HG02798 (cell line): ENCODE results near the gene MRPL36.
A peak's percentile ranks its signal among the peaks of the same experiment; 100 is the strongest.

ENCODE experiments used
- ATAC-seq: cut with Tn5 transposase; IDR thresholded peaks from one replicate; pipeline ENCODE4 v1.9.1; 2021; ENCODE audit warnings: mild to moderate bottlenecking; ENCODE audit not compliant: unreplicated experiment, poor library complexity

The MRPL36 gene

GRCh38 chr5:1784197-1785050, 15.2 kb downstream of the MRPL36 start:
- no peak for ATAC-seq

GRCh38 chr5:1783216-1783554, 16.5 kb downstream of the MRPL36 start:
- peak; percentile 70 for ATAC-seq

- peak; percentile 18 for ATAC-seq
Measured at GRCh38 chr5:1782385-1783215, 17.0 kb downstream of the MRPL36 start.

DNA sequence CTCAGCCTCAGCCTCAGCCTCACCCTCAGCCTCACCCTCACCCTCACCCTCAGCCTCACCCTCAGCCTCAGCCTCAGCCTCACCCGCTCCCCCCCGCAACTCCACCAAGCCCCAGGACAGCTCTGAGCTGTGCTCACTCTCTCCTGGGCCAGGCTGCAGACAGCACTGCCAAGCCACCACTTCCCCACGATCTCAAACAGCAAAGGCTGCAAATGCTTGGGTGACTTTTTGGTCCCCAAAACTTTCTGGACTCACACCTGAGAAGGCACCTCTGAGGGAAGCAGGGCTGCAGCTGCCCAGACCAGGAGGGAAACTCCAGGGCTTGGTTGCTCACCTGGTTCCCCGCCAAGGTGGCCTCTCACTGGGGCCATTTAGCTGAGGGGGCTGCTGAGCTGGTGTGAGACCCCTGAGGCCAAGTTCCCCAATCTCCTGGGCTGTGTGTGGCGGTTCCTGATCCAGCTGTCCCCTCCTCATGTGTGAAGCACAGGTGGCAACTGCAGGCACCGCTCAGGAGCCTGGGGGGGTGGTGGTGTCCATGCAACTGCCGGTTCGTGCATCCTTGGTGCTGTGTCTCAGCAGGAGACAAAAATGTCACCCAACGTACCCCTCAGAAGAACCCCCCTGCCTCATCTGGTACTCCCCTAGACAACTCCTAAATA, 17.8 kb downstream of the MRPL36 start:
- ATAC-seq = no peak

DNA sequence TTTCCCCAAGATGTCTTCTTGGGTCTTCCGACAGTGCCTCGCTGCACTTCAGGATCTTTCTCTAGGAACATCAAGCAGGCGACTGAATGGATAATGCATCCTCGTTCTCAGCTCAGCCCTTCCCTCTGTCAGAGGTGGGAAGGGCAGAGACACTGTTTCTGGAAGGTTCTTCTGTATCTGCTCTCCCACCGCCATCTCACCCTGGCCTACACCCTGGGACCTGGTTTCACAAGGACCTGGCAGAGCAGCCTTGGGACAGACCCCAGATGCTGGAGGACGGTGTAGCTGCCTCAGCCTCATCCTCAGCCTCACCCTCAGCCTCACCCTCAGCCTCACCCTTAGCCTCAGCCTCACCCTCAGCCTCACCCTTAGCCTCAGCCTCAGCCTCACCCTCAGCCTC, 18.5 kb downstream of the MRPL36 start:
- ATAC-seq = no peak

- ATAC-seq = no peak
Measured at GRCh38 chr5:1780614-1780930, 19.1 kb downstream of the MRPL36 start.

DNA sequence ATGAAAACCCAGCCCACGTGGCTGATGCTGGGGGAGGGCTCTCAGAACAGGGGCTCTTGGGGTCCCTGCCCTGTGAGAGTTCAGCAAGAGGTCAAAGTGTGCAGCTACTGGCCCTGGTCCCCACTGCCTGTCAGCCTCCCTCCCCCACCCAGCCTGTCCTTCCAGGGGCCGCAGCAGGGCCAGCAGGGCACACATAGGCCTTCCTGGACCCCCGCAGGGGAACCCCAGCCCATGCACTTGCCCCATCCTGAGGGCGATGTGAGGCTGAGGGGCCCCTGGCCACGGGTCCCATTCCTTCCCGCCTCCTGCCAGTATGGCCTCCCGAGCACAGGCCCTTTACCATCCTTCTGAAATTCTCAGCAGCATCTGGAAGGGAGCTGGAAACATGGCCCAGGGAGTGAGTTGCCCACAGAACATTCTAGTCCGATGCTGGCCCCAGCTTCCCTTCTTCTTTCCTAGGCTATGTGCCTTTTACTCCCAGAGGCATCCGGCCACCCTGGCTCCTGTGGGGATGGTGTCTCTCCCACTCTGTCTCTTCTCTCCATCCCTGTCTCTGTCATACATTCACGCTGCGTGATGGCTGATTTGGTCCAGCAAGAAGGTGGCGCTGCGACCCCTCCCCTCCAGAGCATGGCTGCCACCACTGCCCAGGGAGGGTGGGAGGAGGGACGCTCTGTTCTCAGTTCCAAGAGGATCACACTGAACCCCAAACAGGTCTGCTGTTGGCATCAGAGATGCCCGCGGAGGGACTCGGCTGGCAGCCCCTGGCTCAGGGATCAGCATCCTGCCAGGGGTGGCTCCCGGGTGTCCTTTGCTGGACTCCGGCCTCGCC, 19.6 kb downstream of the MRPL36 start:
- no peak for ATAC-seq

GRCh38 chr5:1779021-1779680, 20.5 kb downstream of the MRPL36 start:
- no peak for ATAC-seq

DNA sequence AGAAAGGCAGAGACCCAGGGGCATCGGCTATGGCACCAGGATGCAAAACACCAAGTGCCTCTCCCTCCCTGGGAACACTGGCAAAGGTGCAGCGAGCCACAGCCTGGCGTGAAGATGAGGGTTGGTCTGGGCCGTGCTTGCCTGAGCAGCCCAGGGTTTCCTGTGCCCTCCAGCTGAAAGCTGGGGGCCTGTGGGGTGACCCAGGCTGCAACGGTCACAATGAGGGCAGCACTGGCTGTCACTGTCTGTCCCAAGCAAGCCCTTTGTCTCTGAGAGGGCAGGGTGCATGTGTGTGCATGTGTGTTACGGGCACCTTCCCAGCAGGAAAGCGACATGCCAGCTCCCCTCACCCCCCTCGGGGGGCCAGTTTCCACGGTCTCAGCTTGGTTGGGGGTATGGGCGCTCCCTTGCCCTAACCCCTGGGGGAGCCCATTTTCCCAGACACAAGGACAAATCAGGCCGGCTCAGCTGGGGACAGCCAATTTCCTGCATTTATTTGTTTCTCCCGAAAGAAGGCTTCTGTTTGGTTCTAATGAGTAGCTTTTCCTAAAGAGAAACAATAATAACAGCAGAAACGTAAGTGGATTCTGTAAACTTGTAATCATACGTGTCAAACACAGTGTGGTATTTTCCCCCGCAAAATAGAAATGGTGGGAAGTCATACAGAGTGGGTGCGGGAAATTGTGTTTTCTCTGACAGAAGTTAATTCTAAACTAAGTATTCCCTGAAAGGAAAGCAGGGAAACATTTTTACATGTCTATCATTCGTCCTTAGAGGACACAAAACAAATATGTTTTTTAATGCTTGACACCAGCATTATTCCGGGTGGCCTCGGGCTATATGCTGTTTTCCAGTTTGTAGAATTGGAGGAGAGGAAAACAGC, 21.3 kb downstream of the MRPL36 start:
- no peak for ATAC-seq

DNA sequence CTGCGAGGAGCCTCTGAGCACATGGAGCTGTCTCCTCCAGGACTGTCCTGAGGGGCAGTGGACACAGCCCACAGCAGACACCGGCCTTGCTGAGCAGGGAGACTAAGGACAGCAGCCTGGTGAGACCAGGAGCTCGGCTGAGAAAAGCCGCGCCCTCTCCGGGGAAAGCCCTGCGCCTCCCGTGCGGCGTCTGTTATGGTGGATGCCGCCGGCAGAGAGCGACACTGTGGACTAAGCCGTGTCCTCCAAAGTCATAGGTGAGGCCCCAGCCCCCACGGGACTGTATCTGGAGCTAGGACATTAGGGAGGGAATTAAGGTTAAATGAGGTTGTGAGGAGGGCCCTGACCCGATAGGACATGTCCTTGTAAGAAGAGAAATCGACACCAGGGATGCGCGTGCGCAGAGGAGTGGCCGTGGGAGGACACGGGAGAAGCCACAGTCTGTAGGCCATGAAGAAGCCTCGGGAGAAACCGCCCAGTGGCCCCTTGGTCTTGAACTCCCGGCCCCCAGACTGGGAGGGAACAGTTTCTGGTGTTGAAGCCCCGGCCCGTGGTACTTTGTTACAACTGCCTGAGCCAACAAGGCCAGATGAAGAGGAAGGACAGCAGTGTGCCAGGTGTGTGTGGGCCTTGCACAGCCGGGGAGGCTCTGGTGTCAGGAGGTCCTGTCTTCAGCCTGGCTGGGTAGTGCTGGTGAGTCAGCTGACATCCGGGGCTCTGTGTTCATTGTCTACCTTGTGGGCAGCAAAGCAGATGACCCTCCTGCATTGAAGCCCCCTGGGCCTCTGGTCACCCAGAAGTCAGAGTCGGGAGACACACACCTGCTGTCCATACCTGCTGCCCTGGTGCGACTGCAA, 22.1 kb downstream of the MRPL36 start:
- no peak for ATAC-seq

DNA sequence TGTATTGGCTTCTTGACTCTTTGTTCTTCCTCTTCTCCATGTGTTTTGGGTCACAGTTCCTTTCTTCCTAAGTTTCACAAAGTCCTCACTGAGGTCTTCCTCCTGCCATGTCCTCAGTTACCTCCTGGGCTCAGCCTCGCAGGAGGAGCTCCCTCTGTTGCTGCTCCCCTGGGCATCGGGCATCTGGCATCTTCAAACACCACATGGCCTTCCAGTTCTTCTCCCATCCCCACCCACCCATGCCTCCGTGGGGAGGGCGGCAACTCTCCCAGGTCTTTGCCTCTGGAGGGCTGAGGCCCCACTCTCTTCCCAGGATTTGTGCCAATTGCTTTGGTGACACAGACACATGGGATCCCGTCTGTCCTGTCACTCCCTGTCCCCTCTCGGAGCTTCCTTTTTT, 22.8 kb downstream of the MRPL36 start:
- no peak for ATAC-seq

GRCh38 chr5:1772634-1773033, 27.0 kb downstream of the MRPL36 start:
- ATAC-seq = peak; percentile 70

DNA sequence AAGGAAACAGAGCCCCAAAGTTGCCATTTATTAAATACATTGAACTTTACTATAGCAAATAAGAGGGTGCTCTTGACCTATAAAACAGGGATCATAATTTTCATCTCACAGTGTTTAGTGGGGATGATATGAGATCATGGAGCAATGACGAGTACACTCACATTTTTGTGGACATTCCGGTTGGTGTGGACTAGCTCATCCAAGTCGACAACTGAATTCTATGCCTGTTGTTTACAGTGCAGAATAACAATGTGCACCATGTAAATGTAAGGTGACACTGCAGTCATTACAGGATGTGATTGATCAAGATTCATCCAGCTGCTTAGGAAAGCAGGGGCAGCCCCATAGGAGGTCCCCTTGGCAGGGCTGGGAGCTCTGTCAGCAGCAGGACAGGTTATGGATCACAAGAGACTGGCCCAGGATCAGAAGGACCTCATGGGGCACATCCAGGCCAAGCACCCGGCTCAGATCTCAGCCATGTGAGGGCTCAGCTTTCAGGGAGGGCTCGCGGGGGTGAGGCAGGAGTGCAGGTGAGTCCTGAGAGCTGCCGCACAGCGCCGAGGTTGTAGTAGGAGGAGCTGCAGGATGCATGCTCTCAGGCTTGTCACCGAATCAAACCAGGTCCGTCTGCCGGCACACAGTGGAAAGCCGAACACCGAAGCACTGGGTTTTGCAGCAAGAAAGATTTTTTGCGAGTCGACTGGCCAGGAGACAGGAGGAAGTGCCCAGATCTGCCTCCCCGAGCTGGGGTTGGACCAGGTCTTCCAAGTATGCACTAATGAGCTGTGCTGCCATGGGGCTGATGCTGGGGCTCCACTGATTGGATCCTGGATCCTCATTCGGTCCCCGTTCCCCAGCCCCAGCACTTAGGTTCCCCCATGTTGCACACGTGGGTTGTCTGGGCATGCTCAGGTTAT, 28.2 kb downstream of the MRPL36 start:
- ATAC-seq = no peak

GRCh38 chr5:1770443-1770802, 29.2 kb downstream of the MRPL36 start:
- ATAC-seq = no peak

DNA sequence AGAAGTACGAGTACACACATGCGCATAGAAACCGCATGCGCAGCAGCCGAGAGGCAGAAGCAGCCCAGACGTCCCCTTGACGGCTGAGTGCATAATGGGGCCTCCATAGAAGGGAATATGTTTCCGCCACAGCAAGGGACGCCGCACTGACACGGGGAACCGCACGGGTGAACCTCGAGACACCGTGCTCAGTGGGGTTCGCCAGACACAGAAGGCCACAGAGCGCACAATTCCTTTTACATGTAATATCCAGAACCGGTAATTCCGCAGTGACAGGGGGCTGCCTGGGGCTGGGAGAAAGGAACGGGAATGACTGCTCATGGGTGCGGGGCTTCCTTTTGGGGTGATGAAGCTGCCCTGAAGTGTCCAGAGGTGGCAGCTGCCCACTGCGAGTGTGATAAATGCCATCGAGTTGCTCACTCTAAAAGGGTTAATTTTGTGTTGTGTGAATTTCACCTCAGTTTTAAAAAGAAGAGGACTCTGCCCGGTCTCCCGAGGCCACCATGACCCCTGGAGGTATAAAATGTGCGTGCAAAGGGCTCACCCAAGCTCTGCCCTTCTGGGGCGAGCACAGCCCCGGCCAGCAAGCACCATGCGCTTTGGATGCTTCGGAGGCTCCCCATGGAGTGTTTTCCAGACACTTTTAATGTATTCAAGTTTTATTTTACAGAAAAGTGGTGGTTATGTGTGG, 29.7 kb downstream of the MRPL36 start:
- ATAC-seq = no peak

DNA sequence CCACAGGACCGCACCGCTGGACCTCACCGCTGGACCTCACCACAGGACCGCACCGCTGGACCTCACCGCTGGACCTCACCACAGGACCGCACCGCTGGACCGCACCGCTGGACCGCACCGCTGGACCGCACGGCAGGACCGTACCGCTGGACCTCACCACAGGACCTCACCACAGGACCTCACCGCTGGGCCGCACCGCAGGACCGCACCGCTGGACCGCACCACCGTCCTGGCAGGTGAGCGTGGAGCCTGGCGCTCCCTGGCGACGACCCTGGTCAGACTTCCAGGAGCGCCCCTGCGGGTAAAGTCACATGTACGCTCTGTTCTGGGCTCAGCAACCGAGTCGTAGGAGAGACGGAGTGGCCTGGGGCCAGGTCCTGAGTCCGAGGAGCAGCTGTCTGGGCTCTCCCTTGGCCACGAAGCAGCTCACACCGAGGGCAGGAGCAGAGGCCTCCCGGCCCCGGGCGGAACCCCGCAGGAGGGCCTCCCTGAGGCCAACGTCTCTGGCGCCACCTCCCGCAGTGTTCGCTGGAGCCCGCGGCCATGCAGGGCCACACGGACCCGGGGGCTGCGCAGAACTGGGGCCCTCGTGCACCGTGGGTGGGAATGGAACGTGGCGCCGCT, 30.5 kb downstream of the MRPL36 start:
- no peak for ATAC-seq
